ENCODE measurements around the gene KLHL18.

GRCh38 chr3:47356201-47356600 is 73.5 kb downstream of the KLHL18 start:
- no peak for TF ChIP-seq FOXK2 (IDR thresholded peaks at IDR 0.05)
- no peak for TF ChIP-seq ZNF384 (IDR thresholded peaks at IDR 0.05)
- no peak for TF ChIP-seq FOXA1 (IDR thresholded peaks at IDR 0.05)
